Panc1 (cell line): ENCODE measurements around the gene CREBBP. TPM values are rescaled to one million over a fixed set of nuclear protein-coding genes. Genes with fewer than 3 reads are reported as not detected.

Experiments used
- ATAC-seq: fragments of 200-7000 bp; cut with Tn5 transposase; 2 replicates; pipeline ENCODE4 v1.9.1; 2020; ENCODE audit warnings: mild to moderate bottlenecking, moderate library complexity
- BruUV-seq: library from RNA; stranded (reverse); fragments of 400-500 nt; replicated peaks from 2 replicates; lab custom pipeline; 2021; lab: Mats Ljungman, UMichigan
- CTCF ChIA-PET: fragments of 300-600 bp; sonication (Branson Sonifier 250); formaldehyde crosslinking; loops from one replicate; lab custom pipeline; 2022; ENCODE audit warnings: antibody characterized with exemption; lab: Charles Lee
- POLR2A ChIA-PET: fragments of 300-600 bp; sonication (Branson Sonifier 250); formaldehyde crosslinking; loops from one replicate; lab custom pipeline; 2022; ENCODE audit warnings: antibody characterized with exemption; lab: Charles Lee
- DNase-seq: peaks from one replicate; pipeline ENCODE4 v3.0.0-alpha.2; 2010; ENCODE audit warnings: low read depth, low spot score
- H3K27ac ChIP-seq: 2 replicates; pipeline ENCODE4 v1.5.1; 2011; ENCODE audit warnings: mild to moderate bottlenecking, low read length, inconsistent platforms
- H3K27me3 ChIP-seq: fragments of 200-500 bp; sonication (Bioruptor generic); 2 replicates; pipeline ENCODE4 v1.6.0; 2014; ENCODE audit warnings: low read length, inconsistent platforms; ENCODE audit not compliant: control insufficient read depth, insufficient read depth
- H3K36me3 ChIP-seq: fragments of 200-500 bp; sonication (Bioruptor generic); 2 replicates; pipeline ENCODE4 v1.5.1; 2014; ENCODE audit warnings: inconsistent platforms, mild to moderate bottlenecking, low read length, moderate library complexity; ENCODE audit not compliant: control insufficient read depth, insufficient read depth
- H3K4me1 ChIP-seq: 2 replicates; pipeline ENCODE4 v1.5.1; 2011; ENCODE audit warnings: inconsistent platforms, mild to moderate bottlenecking, low read length, moderate library complexity; ENCODE audit not compliant: control insufficient read depth, insufficient read depth
- H3K4me3 ChIP-seq, 2 experiments: 2 replicates each; pipeline ENCODE4 v1.5.1; 2011 to 2012; ENCODE audit warnings: low read depth in 2 of 2, low read length in 2 of 2, mild to moderate bottlenecking in 2 of 2, inconsistent platforms in 1 of 2, moderate library complexity in 1 of 2
- H3K9me3 ChIP-seq: fragments of 200-500 bp; sonication (Bioruptor generic); 2 replicates; pipeline ENCODE4 v1.5.1; 2014; ENCODE audit warnings: low read depth, mild to moderate bottlenecking, inconsistent platforms, low read length, moderate library complexity; ENCODE audit not compliant: control insufficient read depth, insufficient read depth
- CTCF ChIP-seq: fragments of 450-650 bp; IDR thresholded peaks from 2 replicates; pipeline ENCODE4 v1.5.1; 2017; ENCODE audit warnings: mild to moderate bottlenecking
- POLR2AphosphoS5 ChIP-seq: IDR thresholded peaks from 2 replicates; pipeline ENCODE4 v1.6.1; 2012; ENCODE audit warnings: mild to moderate bottlenecking, low read depth, low read length, moderate library complexity
- REST ChIP-seq, 2 experiments: IDR thresholded peaks; 2 replicates each; pipeline ENCODE4 v1.6.1; 2011 to 2012; ENCODE audit warnings: low read depth in 2 of 2, control low read depth in 1 of 2, low read length in 1 of 2, mild to moderate bottlenecking in 1 of 2, moderate library complexity in 1 of 2; ENCODE audit not compliant: insufficient read depth in 1 of 2
- SIN3A ChIP-seq: IDR thresholded peaks from 2 replicates; pipeline ENCODE4 v1.6.1; 2012; ENCODE audit warnings: low read depth, mild to moderate bottlenecking, low read length, moderate library complexity, borderline replicate concordance; ENCODE audit not compliant: insufficient read depth
- TCF7L2 ChIP-seq: IDR thresholded peaks from 2 replicates; pipeline ENCODE4 v1.6.1; 2011; ENCODE audit warnings: mild to moderate bottlenecking, low read depth, low read length, inconsistent platforms
- in situ Hi-C: cut with HindIII; loops from 2 replicates; pipeline ENCODE4 v1.10.0; 2016; ENCODE audit warnings: low sequenced_read_pairs, low pct_unique_long_range_greater_than_20kb
- intact Hi-C: fragments of 100-400 bp; cut with micrococcal nuclease; formaldehyde crosslinking; loops from one replicate; pipeline ENCODE4 v1.10.0; 2022; ENCODE audit not compliant: unreplicated experiment
- total RNA-seq: library from RNA; stranded (reverse); gene quantifications from one replicate; pipeline ENCODE4 v1.2.1, GENCODE V29; 2021; ENCODE audit not compliant: unreplicated experiment

CREBBP gene
- total RNA-seq, 1 experiment from 2014 or later, result 60.2 TPM

GRCh38 chr16:3761375-3762106 lies 119.0 kb downstream of the CREBBP start:
- Histone ChIP-seq H3K27ac (no peak overlapping the region), H3K4me1 (no peaks in the 10 kb centered on the region), H3K4me3 (no peak overlapping the region), H3K9me3 (no peaks in the 10 kb centered on the region), H3K27me3 (no peaks in the 10 kb centered on the region), H3K36me3 (peaks cover 14% of the 10 kb centered on the region)
- no peak for ATAC-seq
- no peak for TF ChIP-seq REST (IDR thresholded peaks at IDR 0.05; ENCODE audit: insufficient read depth in 1 of 2, low read depth in 2 of 2, low read length in 1 of 2)
- no peak for TF ChIP-seq SIN3A
- TF ChIP-seq CTCF, result no peak
- TF ChIP-seq TCF7L2, result no peak
- TF ChIP-seq POLR2AphosphoS5, result no peak
- POLR2A ChIA-PET, result no interaction called here
- intact Hi-C loops (no loop called here), in situ Hi-C loops (no loop called here)
- no TSS peak for BruUV-seq
- CTCF ChIA-PET, result no interaction called here
- DNase-seq, result no peak

- no peak for TF ChIP-seq SIN3A
- no peak for TF ChIP-seq TCF7L2
- TF ChIP-seq CTCF, result no peak
- TF ChIP-seq POLR2AphosphoS5, result no peak
- TF ChIP-seq REST (IDR thresholded peaks at IDR 0.05; ENCODE audit: insufficient read depth in 1 of 2, low read depth in 2 of 2, low read length in 1 of 2), result no peak
- DNase-seq (no peak), ATAC-seq (no peak)
- Histone ChIP-seq H3K4me1 (no peaks in the 10 kb centered on the region), H3K27ac (no peak overlapping the region), H3K27me3 (no peaks in the 10 kb centered on the region), H3K36me3 (peaks cover 16% of the 10 kb centered on the region), H3K4me3 (no peak overlapping the region), H3K9me3 (no peaks in the 10 kb centered on the region)
- no TSS peak for BruUV-seq
- in situ Hi-C loops (no loop called here), intact Hi-C loops (no loop called here)
- POLR2A ChIA-PET, result no interaction called here
- CTCF ChIA-PET, result no interaction called here
Observed at GRCh38 chr16:3760518-3760917, 120.0 kb downstream of the CREBBP start.
